Sigmoid colon (tissue), 4 donors: ENCODE measurements around the gene CWF19L2.

Source experiments
- EP300 ChIP-seq, 4 donors: sonication (generic); formaldehyde crosslinking; IDR thresholded peaks; one replicate each; pipeline ENCODE4 v1.6.1; 2017; ENCODE audit warnings: antibody characterized with exemption in 4 of 4
- TF ChIP-seq, protein P1 (sequence below), 4 experiments: fragments of 450-650 bp in 3 of 4; fragments of 200-600 bp in 1 of 4; IDR thresholded peaks; one replicate each; pipeline ENCODE4 v1.5.1; 2016 to 2019; ENCODE audit warnings: antibody characterized with exemption in 4 of 4, mild to moderate bottlenecking in 3 of 4, moderate library complexity in 2 of 4

- TF ChIP-seq, protein P1, sequence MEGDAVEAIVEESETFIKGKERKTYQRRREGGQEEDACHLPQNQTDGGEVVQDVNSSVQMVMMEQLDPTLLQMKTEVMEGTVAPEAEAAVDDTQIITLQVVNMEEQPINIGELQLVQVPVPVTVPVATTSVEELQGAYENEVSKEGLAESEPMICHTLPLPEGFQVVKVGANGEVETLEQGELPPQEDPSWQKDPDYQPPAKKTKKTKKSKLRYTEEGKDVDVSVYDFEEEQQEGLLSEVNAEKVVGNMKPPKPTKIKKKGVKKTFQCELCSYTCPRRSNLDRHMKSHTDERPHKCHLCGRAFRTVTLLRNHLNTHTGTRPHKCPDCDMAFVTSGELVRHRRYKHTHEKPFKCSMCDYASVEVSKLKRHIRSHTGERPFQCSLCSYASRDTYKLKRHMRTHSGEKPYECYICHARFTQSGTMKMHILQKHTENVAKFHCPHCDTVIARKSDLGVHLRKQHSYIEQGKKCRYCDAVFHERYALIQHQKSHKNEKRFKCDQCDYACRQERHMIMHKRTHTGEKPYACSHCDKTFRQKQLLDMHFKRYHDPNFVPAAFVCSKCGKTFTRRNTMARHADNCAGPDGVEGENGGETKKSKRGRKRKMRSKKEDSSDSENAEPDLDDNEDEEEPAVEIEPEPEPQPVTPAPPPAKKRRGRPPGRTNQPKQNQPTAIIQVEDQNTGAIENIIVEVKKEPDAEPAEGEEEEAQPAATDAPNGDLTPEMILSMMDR (IDR thresholded peaks at IDR 0.05): no peak
- no peak for TF ChIP-seq EP300 (IDR thresholded peaks at IDR 0.05)
These were observed 85.2 kb downstream of the CWF19L2 start for GRCh38 chr11:107372439-107372838.
